ENCODE data around the gene CYP8B1. TPM values are rescaled to one million over a fixed set of nuclear protein-coding genes. Genes with fewer than 3 reads are reported as not detected.
A peak's percentile ranks its signal among the peaks of the same experiment; 100 is the strongest.

Gene CYP8B1
- total and polyA plus RNA-seq, 2 of the 13 experiments (the other 11 are each of a cell fraction or from before 2014, with no cell fraction given), result 0.58 to 2.0 TPM

DNA sequence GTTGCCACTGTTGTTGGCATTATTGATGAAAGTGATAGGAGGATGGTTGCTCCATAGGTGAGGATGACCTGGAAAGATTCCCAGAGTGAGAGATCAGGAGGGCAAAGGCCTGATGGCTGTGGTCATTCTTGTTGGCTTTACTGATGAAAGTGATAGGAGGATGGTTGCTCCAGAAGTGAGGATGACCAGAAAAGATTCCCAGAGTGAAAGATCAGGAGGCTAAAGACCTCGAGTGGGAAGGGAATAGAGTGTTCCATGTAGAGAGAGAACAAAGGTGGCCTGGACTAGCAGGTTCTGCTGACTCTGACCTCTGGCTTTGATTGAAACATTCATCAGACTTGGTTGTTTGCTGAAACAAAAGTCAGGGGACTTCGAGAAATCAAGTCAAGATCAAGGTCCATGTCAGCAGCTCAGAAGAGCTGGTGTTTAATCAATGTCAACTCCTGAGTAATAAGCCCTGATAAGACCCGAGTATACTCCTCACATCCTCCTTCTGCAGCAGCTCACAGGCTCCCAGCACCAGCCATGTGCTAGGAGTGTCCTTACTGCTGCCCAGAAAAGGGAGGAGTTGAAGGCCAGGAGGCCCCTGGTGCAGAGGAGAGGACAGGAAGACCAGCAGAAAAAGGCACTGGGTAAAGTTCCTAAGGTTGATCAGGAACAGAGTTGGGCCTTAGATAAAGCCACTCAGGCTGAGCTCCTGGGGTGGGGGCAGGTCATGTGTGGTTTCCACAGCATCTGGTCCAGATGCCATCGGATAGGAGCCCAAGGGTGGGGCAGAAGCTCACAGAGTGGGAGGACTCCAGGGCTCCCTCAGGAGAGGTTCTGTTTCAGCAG is 19.9 kb downstream of the CYP8B1 start (continued):
- peak; percentile 91 for TF ChIP-seq ZGPAT (CRISPR knock-in tag; IDR thresholded peaks at IDR 0.05)
- TF ChIP-seq, protein P1, sequence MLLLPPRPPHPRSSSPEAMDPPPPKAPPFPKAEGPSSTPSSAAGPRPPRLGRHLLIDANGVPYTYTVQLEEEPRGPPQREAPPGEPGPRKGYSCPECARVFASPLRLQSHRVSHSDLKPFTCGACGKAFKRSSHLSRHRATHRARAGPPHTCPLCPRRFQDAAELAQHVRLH (CRISPR knock-in tag; IDR thresholded peaks at IDR 0.05; ENCODE audit: borderline replicate concordance, low read depth), result peak; percentile 44; the same call in 1 of the 2 replicates
- no peak for TF ChIP-seq ZNF251 (CRISPR knock-in tag; IDR thresholded peaks at IDR 0.05)
- TF ChIP-seq SP1 (IDR thresholded peaks at IDR 0.05), result no peak
- TF ChIP-seq SP1 (CRISPR knock-in tag; IDR thresholded peaks at IDR 0.05), result 0 out of 2 replicates have a peak, but pooled peaks have one; percentile 4
- no peak for TF ChIP-seq NFE2L1 (CRISPR knock-in tag; IDR thresholded peaks at IDR 0.05; ENCODE audit: borderline replicate concordance)
- no peak for TF ChIP-seq ZNF549 (CRISPR knock-in tag; IDR thresholded peaks at IDR 0.05)
- TF ChIP-seq ZNF547 (CRISPR knock-in tag; IDR thresholded peaks at IDR 0.05), result no peak
- TF ChIP-seq ZBTB20 (CRISPR knock-in tag; IDR thresholded peaks at IDR 0.05; ENCODE audit: borderline replicate concordance, low read depth), result peak; percentile 94; the same call in 1 of the 2 replicates
- no peak for TF ChIP-seq ZNF34 (CRISPR knock-in tag; IDR thresholded peaks at IDR 0.05; ENCODE audit: borderline replicate concordance)
- TF ChIP-seq, protein P2, sequence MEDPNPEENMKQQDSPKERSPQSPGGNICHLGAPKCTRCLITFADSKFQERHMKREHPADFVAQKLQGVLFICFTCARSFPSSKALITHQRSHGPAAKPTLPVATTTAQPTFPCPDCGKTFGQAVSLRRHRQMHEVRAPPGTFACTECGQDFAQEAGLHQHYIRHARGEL (CRISPR knock-in tag; IDR thresholded peaks at IDR 0.05), result no peak
- peak; percentile 22; the same call in 1 of the 2 replicates for TF ChIP-seq SNAPC2 (CRISPR knock-in tag; IDR thresholded peaks at IDR 0.05)
- TF ChIP-seq RNF2 (conservative IDR thresholded peaks at IDR 0.05; ENCODE audit: low read depth), result no peak
- no peak for TF ChIP-seq ISX (CRISPR knock-in tag; conservative IDR thresholded peaks at IDR 0.05)
- TF ChIP-seq DNMT3B (CRISPR knock-in tag; conservative IDR thresholded peaks at IDR 0.05), result no peak
- TF ChIP-seq SMARCC2 (IDR thresholded peaks at IDR 0.05), result no peak
- no peak for TF ChIP-seq ZFP36L2 (CRISPR knock-in tag; IDR thresholded peaks at IDR 0.05)
- TF ChIP-seq ZNF724P (CRISPR knock-in tag; IDR thresholded peaks at IDR 0.05; ENCODE audit: borderline replicate concordance), result no peak
- TF ChIP-seq SSRP1 (CRISPR knock-in tag; IDR thresholded peaks at IDR 0.05), result no peak
- no peak for TF ChIP-seq SOX6 (IDR thresholded peaks at IDR 0.05)
- peak; percentile 96 for TF ChIP-seq SOX6 (CRISPR knock-in tag; IDR thresholded peaks at IDR 0.05)
- TF ChIP-seq ZNF570 (CRISPR knock-in tag; IDR thresholded peaks at IDR 0.05; ENCODE audit: borderline replicate concordance), result no peak
- no peak for TF ChIP-seq ZNF879 (CRISPR knock-in tag; IDR thresholded peaks at IDR 0.05)
- TF ChIP-seq KAT2B (IDR thresholded peaks at IDR 0.05; ENCODE audit: borderline replicate concordance, low read depth, low read length), result no peak
- no peak for TF ChIP-seq ZFP37 (CRISPR knock-in tag; IDR thresholded peaks at IDR 0.05; ENCODE audit: borderline replicate concordance)
- TF ChIP-seq, protein P3, sequence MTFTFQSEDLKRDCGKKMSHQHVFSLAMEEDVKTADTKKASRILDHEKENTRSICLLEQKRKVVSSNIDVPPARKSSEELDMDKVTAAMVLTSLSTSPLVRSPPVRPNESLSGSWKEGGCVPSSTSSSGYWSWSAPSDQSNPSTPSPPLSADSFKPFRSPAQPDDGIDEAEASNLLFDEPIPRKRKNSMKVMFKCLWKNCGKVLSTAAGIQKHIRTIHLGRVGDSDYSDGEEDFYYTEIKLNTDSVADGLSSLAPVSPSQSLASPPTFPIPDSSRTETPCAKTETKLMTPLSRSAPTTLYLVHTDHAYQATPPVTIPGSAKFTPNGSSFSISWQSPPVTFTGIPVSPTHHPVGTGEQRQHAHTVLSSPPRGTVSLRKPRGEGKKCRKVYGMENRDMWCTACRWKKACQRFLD (CRISPR knock-in tag; IDR thresholded peaks at IDR 0.05; ENCODE audit: borderline replicate concordance), result no peak
- no peak for TF ChIP-seq ZNF557 (CRISPR knock-in tag; IDR thresholded peaks at IDR 0.05)
- TF ChIP-seq HNRNPL (IDR thresholded peaks at IDR 0.05; ENCODE audit: low read depth, low read length), result no peak
- peak; percentile 78 for TF ChIP-seq FOSL2 (CRISPR knock-in tag; IDR thresholded peaks at IDR 0.05)
- 0 out of 2 replicates have a peak, but pooled peaks have one; percentile 21 for TF ChIP-seq ERF (CRISPR knock-in tag; IDR thresholded peaks at IDR 0.05)
- no peak for TF ChIP-seq ZNF768 (CRISPR knock-in tag; IDR thresholded peaks at IDR 0.05)

All from HepG2 (cell line).